Mesothelial cell of epicardium (in vitro differentiated cells): ENCODE measurements around the gene C1QL2. TPM values are rescaled to one million over a fixed set of nuclear protein-coding genes. Genes with fewer than 3 reads are reported as not detected.

Experiments
- DNase-seq, 2 experiments: peaks; one replicate each; pipeline ENCODE4 v3.0.0; 2021; ENCODE audit warnings: low spot score in 2 of 2; ENCODE audit not compliant: unreplicated experiment in 2 of 2
- H3K27ac Mint-ChIP-seq: 2 replicates; pipeline ENCODE4 v1.8.0; 2021; ENCODE audit warnings: mixed read lengths
- H3K27me3 Mint-ChIP-seq: 2 replicates; pipeline ENCODE4 v1.8.0; 2021; ENCODE audit warnings: low read depth, mixed read lengths
- H3K36me3 Mint-ChIP-seq: 2 replicates; pipeline ENCODE4 v1.8.0; 2021; ENCODE audit warnings: mixed read lengths
- H3K4me1 Mint-ChIP-seq: 2 replicates; pipeline ENCODE4 v1.8.0; 2021; ENCODE audit warnings: mixed read lengths
- H3K4me3 Mint-ChIP-seq: 2 replicates; pipeline ENCODE4 v1.8.0; 2021; ENCODE audit warnings: mild to moderate bottlenecking, moderate library complexity, mixed read lengths
- H3K9me3 Mint-ChIP-seq: 2 replicates; pipeline ENCODE4 v1.8.0; 2021; ENCODE audit warnings: mixed read lengths
- total RNA-seq: library from RNA; stranded (reverse); gene quantifications from 3 replicates; pipeline ENCODE4 v1.2.1, GENCODE V29; 2021
- TF ChIP-seq, protein P1 (sequence below): fragments of 200-600 bp; sonication (generic); IDR thresholded peaks from one replicate; pipeline ENCODE4 v1.5.0; 2021; ENCODE audit warnings: antibody characterized with exemption; ENCODE audit not compliant: unreplicated experiment

Gene C1QL2
- total RNA-seq, 1 donor from 2014 or later = not detected

DNA sequence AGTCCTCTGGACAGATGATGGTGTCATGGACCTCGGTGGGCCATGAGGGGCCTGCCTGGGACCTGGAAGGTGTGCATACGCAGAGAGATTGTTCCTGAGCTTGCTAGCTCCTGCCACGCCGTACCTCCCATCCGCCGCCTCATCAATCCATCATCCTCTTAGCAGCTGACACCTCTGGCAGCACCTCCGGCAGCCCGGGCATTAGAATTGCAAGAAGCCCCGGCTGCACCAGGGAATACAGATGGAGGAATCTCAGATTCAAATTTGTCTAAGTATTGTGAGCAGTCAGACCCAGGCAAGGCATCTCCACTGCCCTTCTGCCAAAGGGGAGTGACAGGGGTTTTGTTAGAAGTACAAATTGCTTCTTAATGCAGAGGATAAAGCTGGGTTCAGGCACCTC is 4.5 kb downstream of the C1QL2 start:
- Mint-ChIP-seq H3K4me3 (no peak overlapping the region), H3K27me3 (peaks cover 92% of the 10 kb centered on the region), H3K36me3 (no peaks in the 10 kb centered on the region), H3K27ac (no peak overlapping the region), H3K4me1 (peaks cover 8% of the 10 kb centered on the region), H3K9me3 (no peaks in the 10 kb centered on the region)
- TF ChIP-seq, protein P1, sequence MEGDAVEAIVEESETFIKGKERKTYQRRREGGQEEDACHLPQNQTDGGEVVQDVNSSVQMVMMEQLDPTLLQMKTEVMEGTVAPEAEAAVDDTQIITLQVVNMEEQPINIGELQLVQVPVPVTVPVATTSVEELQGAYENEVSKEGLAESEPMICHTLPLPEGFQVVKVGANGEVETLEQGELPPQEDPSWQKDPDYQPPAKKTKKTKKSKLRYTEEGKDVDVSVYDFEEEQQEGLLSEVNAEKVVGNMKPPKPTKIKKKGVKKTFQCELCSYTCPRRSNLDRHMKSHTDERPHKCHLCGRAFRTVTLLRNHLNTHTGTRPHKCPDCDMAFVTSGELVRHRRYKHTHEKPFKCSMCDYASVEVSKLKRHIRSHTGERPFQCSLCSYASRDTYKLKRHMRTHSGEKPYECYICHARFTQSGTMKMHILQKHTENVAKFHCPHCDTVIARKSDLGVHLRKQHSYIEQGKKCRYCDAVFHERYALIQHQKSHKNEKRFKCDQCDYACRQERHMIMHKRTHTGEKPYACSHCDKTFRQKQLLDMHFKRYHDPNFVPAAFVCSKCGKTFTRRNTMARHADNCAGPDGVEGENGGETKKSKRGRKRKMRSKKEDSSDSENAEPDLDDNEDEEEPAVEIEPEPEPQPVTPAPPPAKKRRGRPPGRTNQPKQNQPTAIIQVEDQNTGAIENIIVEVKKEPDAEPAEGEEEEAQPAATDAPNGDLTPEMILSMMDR = no peak
- DNase-seq = no peak

DNA sequence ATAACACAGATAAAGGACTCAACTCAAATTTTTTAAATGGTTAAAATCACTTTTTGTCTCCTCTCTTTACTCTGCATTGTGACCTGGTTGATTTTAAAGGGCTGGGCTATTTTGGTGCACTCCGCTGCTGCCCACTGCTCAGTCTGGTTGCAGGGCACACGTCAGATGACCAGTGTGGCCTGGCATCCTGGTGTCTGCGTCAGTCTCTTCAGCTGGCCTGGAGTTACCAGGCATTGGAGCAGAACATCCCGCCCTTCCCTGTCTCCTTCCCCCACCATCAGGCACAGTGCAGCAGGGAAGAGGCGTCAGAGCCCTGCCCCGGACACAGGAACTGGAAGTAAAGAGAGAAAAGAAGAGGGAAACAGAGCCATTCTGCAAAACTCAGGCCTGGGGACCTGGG is 8.9 kb downstream of the C1QL2 start:
- no peak for DNase-seq
- Mint-ChIP-seq H3K36me3 (no peaks in the 10 kb centered on the region), H3K9me3 (no peaks in the 10 kb centered on the region), H3K27ac (no peak overlapping the region), H3K4me1 (no peaks in the 10 kb centered on the region), H3K27me3 (peaks cover 100% of the 10 kb centered on the region), H3K4me3 (no peak overlapping the region)
- TF ChIP-seq, protein P1 = no peak

DNA sequence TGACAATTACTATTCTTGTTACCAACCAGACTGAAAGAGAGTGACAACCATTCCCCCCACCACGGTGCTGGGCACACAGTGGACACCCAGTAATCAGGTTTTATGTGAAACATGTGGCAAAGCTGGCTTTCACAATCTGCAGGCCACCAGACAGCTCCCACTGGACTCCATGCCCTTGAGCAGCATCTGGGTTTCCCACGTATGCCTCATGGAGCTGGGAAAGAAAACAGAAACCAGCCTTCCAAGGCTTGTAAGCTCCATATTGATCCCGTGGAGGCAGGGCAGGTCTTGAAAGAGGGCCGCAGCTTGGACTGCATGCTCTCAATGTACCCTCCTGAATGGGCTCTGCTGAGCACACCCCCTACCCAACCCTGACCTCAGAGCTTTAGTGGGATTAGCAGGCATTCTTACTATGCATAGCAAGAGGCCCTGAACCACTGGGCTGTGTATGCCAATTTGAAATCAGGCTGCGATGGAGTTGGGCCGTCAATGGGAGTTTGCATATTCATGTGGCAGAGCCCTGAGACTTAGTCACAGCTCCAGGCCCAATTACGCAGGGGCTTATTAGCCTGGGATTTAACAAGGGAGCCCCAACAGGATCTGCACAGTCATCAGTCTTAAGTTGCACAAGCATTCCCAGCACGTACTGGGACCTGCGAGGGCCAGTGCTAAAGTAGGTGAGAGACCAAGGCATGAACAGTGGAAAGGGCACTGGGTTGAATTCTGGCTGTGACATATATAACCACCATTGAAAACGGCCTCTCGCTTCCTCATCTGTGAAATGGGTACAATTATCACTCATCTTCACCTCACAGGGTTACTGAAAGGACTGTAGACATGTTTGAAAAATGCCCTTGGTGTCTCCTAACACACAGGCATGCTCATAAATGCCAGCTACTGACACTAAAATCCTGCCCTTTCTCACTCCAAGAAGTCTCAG is 10.5 kb downstream of the C1QL2 start:
- no peaks in the 10 kb centered on the region for H3K9me3 Mint-ChIP-seq
- no peak for DNase-seq
- H3K4me3 Mint-ChIP-seq = no peak overlapping the region
- H3K27ac Mint-ChIP-seq = no peak overlapping the region
- H3K4me1 Mint-ChIP-seq = no peaks in the 10 kb centered on the region
- TF ChIP-seq, protein P1 = no peak
- H3K27me3 Mint-ChIP-seq = peaks cover 98% of the 10 kb centered on the region
- no peaks in the 10 kb centered on the region for H3K36me3 Mint-ChIP-seq

DNA sequence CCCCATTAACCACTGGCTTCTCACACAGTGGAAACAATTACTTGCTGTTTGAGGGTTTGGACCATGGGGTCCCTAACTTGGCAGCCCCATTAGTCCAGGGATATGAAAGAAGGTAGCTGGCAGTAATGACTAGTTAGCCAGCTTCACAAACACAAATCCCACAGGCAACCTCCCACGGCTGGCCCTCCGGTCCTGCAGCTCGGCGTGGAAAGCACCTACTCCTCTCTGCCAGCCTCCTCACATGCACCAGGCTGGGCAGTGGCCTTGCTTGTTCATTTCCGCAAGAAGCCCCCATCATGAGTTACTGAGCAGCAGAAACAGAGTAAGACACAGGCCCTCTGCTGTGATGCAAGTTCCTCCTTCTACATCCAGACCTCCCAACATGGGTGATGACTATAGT is 13.7 kb downstream of the C1QL2 start:
- TF ChIP-seq, protein P1 = no peak
- peaks cover 90% of the 10 kb centered on the region for H3K27me3 Mint-ChIP-seq
- H3K4me3 Mint-ChIP-seq = no peak overlapping the region
- no peaks in the 10 kb centered on the region for H3K36me3 Mint-ChIP-seq
- no peaks in the 10 kb centered on the region for H3K4me1 Mint-ChIP-seq
- no peak for DNase-seq
- no peaks in the 10 kb centered on the region for H3K9me3 Mint-ChIP-seq
- H3K27ac Mint-ChIP-seq = no peak overlapping the region

DNA sequence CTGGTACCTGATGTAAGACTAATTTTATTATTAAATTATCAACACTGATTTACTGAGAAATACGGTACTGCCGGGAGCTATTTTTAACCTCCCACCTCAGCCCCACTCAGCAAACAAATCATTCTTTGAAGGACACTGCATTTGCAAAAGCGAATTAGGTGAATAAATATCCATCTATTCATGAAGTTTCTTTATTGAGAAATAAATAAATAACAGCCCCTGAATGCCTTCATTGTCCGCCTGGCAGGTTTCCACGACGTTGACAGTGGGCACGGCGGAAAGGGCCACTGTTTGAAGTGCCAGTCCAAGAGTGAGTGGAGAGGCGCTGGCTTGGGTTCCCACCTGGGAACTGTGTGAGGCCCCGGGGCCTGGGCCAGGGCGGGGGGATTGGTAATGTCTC is 15.7 kb downstream of the C1QL2 start:
- Mint-ChIP-seq H3K27ac (no peak overlapping the region), H3K4me3 (no peak overlapping the region)

More for the DNA sequence above, 15.7 kb downstream of the C1QL2 start:
- Mint-ChIP-seq H3K9me3 (no peaks in the 10 kb centered on the region), H3K27me3 (peaks cover 85% of the 10 kb centered on the region), H3K36me3 (no peaks in the 10 kb centered on the region), H3K4me1 (no peaks in the 10 kb centered on the region)
- DNase-seq = no peak
- TF ChIP-seq, protein P1 = no peak
